K562 (cell line): Measurements from ENCODE around the gene BMI1. TPM values are rescaled to one million over a fixed set of nuclear protein-coding genes. Genes with fewer than 3 reads are reported as not detected.

Source experiments
- BRCA1 ChIP-seq, 2 experiments: fragments of 450-650 bp in 1 of 2; sonication (generic) in 1 of 2; formaldehyde crosslinking in 1 of 2; IDR thresholded peaks; 2 replicates each; pipeline versions ENCODE4 v1.5.0 to v1.6.1; 2017 to 2020; ENCODE audit warnings: mild to moderate bottlenecking in 1 of 2, missing genetic modification reagents in 1 of 2
- FOXK1 ChIP-seq: sonication (generic); formaldehyde crosslinking; IDR thresholded peaks from 2 replicates; pipeline ENCODE4 v1.8.0; 2022; ENCODE audit warnings: missing genetic modification reagents, mild to moderate bottlenecking, borderline replicate concordance
- RFX5 ChIP-seq: IDR thresholded peaks from 2 replicates; pipeline ENCODE4 v1.6.1; 2011; ENCODE audit warnings: low read depth, mild to moderate bottlenecking, improper control_type of control experiment, low read length
- SIN3B ChIP-seq: fragments of 450-650 bp; IDR thresholded peaks from 2 replicates; pipeline ENCODE4 v1.6.1; 2017; ENCODE audit warnings: low read depth, mild to moderate bottlenecking, moderate library complexity
- SMARCE1 ChIP-seq: fragments of 450-650 bp; IDR thresholded peaks from 2 replicates; pipeline ENCODE4 v1.7.1; 2016; ENCODE audit warnings: mild to moderate bottlenecking
- SREBF1 ChIP-seq: fragments of 150-350 bp; IDR thresholded peaks from 2 replicates; pipeline ENCODE4 v1.6.1; 2014; ENCODE audit warnings: antibody characterized with exemption, low read depth, low read length, borderline replicate concordance
- U2AF2 ChIP-seq: fragments of 200-400 bp; formaldehyde crosslinking; optimal IDR thresholded peaks from 2 replicates; pipeline ENCODE3; 2017; ENCODE audit warnings: low read depth, mild to moderate bottlenecking, low read length
- ZC3H11A ChIP-seq: IDR thresholded peaks from 2 replicates; pipeline ENCODE4 v1.6.1; 2012; ENCODE audit warnings: low read depth, low read length, improper control_type of control experiment
- polyA plus RNA-seq, 8 experiments: library from polyadenylated mRNA; depleted of rRNA in 4 of 8; stranded (reverse) in 5 of 8; unstranded in 3 of 8; fragments of >200 nt; fragmentation: Nextera tagmentation in 2 of 8; fragmentation: Illumina TruSeq in 1 of 8; extraction: Ambion mirVana in 2 of 8; extraction: Trizol in 1 of 8; gene quantifications; 2 replicates each; pipeline versions ENCODE4 v1.2.1 to v1.2.3, GENCODE V29; 2011 to 2014; ENCODE audit warnings: inconsistent platforms in 1 of 8, missing spikeins in 1 of 8
- total RNA-seq, 7 experiments: library from RNA; depleted of rRNA in 6 of 7; stranded (reverse); fragments of >200 nt in 6 of 7; fragmentation: Illumina TruSeq in 2 of 7; extraction: Trizol in 2 of 7; gene quantifications; 2 replicates each; pipeline versions ENCODE4 v1.2.1 to v1.2.3, GENCODE V29; 2011 to 2021; ENCODE audit warnings: low replicate concordance in 1 of 7
- TF ChIP-seq, protein P1 (sequence below), 3 experiments: fragments of 200-800 bp in 1 of 3; sonication (Bioruptor generic) in 1 of 3; sonication (generic) in 1 of 3; formaldehyde crosslinking in 1 of 3; IDR thresholded peaks; 2 replicates each; pipeline versions ENCODE4 v1.6.1 to v1.8.0; 2016 to 2022; ENCODE audit warnings: mild to moderate bottlenecking in 2 of 3, missing compliant biosample characterization in 2 of 3, missing genetic modification characterization in 2 of 3, missing genetic modification reagents in 1 of 3
- TF ChIP-seq, protein P2 (sequence below): sonication (generic); formaldehyde crosslinking; IDR thresholded peaks from 2 replicates; pipeline ENCODE4 v1.8.1; 2023; ENCODE audit warnings: mild to moderate bottlenecking, missing genetic modification reagents, moderate library complexity
- TF ChIP-seq, protein P3 (sequence below): fragments of 450-650 bp; IDR thresholded peaks from 2 replicates; pipeline ENCODE4 v1.6.1; 2017; ENCODE audit warnings: antibody characterized with exemption, mild to moderate bottlenecking
- TF ChIP-seq, protein P4 (sequence below): IDR thresholded peaks from 2 replicates; pipeline ENCODE4 v1.6.1; 2011; ENCODE audit not compliant: insufficient read length; ENCODE audit errors: extremely low read depth
- TF ChIP-seq, protein P5 (sequence below): fragments of 250-450 bp; sonication (Bioruptor Pico); IDR thresholded peaks from 2 replicates; pipeline ENCODE4 v1.5.1; 2021; ENCODE audit warnings: mild to moderate bottlenecking
- TF ChIP-seq, protein P6 (sequence below): sonication (generic); formaldehyde crosslinking; IDR thresholded peaks from 2 replicates; pipeline ENCODE4 v1.8.1; 2023; ENCODE audit warnings: mild to moderate bottlenecking, missing genetic modification reagents

Gene BMI1
- total and polyA plus RNA-seq, 9 of the 15 experiments (the other 6 are each of a cell fraction or from before 2014, with no cell fraction given): 21.4 to 103 (median 70.8) TPM

DNA sequence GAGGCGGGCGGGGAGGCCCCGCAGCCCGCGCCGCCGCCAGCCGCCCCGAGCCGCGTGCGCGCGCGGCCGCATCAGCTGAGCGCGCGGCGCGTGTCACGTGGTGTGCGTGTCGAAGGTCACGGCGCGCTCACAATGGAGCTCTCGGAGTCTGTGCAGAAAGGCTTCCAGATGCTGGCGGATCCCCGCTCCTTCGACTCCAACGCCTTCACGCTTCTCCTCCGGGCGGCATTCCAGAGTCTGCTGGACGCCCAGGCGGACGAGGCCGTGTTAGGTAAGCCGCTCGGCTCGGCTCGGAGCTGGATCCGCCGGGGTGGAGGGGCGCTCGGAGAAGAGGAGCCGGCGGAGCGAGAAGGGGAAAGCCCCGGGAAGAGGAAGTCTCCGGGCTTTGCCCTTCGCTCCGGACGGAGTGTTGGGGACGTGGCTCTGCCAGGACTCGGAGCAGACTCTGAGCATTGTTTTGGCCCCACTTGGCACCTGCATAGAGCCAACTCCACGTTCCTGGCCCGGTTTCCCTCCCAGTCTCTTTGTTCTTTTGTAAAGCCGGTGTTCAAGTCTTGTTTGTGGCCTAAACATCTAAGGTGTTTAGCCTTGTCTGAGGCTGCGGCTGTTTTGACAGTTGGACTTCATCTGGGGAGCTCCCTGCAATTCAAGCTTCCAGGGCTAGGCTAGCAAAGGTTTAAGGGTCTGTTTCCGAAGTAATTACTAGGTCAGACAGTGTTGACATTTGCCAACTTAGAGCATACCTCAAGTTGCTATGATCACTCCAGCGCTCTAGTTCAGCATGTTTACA lies 4.4 kb upstream of the BMI1 start, which contains the start of gene COMMD3 (continued):
- TF ChIP-seq, protein P1, sequence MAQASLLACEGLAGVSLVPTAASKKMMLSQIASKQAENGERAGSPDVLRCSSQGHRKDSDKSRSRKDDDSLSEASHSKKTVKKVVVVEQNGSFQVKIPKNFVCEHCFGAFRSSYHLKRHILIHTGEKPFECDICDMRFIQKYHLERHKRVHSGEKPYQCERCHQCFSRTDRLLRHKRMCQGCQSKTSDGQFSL (CRISPR knock-in tag; IDR thresholded peaks at IDR 0.05): peak; percentile 69
- TF ChIP-seq, protein P1 (tag; IDR thresholded peaks at IDR 0.05): no peak
- TF ChIP-seq SMARCE1: no peak; the same call in 1 of the 2 replicates
- no peak for TF ChIP-seq ZC3H11A
- TF ChIP-seq, protein P2, sequence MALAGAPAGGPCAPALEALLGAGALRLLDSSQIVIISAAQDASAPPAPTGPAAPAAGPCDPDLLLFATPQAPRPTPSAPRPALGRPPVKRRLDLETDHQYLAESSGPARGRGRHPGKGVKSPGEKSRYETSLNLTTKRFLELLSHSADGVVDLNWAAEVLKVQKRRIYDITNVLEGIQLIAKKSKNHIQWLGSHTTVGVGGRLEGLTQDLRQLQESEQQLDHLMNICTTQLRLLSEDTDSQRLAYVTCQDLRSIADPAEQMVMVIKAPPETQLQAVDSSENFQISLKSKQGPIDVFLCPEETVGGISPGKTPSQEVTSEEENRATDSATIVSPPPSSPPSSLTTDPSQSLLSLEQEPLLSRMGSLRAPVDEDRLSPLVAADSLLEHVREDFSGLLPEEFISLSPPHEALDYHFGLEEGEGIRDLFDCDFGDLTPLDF (CRISPR knock-in tag): peak; percentile 65
- TF ChIP-seq RFX5: no peak
- TF ChIP-seq, protein P3, sequence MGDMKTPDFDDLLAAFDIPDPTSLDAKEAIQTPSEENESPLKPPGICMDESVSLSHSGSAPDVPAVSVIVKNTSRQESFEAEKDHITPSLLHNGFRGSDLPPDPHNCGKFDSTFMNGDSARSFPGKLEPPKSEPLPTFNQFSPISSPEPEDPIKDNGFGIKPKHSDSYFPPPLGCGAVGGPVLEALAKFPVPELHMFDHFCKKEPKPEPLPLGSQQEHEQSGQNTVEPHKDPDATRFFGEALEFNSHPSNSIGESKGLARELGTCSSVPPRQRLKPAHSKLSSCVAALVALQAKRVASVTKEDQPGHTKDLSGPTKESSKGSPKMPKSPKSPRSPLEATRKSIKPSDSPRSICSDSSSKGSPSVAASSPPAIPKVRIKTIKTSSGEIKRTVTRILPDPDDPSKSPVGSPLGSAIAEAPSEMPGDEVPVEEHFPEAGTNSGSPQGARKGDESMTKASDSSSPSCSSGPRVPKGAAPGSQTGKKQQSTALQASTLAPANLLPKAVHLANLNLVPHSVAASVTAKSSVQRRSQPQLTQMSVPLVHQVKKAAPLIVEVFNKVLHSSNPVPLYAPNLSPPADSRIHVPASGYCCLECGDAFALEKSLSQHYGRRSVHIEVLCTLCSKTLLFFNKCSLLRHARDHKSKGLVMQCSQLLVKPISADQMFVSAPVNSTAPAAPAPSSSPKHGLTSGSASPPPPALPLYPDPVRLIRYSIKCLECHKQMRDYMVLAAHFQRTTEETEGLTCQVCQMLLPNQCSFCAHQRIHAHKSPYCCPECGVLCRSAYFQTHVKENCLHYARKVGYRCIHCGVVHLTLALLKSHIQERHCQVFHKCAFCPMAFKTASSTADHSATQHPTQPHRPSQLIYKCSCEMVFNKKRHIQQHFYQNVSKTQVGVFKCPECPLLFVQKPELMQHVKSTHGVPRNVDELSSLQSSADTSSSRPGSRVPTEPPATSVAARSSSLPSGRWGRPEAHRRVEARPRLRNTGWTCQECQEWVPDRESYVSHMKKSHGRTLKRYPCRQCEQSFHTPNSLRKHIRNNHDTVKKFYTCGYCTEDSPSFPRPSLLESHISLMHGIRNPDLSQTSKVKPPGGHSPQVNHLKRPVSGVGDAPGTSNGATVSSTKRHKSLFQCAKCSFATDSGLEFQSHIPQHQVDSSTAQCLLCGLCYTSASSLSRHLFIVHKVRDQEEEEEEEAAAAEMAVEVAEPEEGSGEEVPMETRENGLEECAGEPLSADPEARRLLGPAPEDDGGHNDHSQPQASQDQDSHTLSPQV: no peak
- peak; percentile 39; the same call in 1 of the 2 replicates for TF ChIP-seq SIN3B
- TF ChIP-seq, protein P4, sequence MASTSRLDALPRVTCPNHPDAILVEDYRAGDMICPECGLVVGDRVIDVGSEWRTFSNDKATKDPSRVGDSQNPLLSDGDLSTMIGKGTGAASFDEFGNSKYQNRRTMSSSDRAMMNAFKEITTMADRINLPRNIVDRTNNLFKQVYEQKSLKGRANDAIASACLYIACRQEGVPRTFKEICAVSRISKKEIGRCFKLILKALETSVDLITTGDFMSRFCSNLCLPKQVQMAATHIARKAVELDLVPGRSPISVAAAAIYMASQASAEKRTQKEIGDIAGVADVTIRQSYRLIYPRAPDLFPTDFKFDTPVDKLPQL: no peak
- TF ChIP-seq, protein P5, sequence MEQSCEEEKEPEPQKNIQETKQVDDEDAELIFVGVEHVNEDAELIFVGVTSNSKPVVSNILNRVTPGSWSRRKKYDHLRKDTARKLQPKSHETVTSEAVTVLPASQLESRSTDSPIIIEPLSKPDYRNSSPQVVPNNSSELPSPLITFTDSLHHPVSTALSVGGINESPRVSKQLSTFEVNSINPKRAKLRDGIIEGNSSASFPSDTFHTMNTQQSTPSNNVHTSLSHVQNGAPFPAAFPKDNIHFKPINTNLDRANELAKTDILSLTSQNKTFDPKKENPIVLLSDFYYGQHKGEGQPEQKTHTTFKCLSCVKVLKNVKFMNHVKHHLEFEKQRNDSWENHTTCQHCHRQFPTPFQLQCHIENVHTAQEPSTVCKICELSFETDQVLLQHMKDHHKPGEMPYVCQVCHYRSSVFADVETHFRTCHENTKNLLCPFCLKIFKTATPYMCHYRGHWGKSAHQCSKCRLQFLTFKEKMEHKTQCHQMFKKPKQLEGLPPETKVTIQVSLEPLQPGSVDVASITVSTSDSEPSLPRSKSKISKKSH: no peak
- TF ChIP-seq, protein P6, sequence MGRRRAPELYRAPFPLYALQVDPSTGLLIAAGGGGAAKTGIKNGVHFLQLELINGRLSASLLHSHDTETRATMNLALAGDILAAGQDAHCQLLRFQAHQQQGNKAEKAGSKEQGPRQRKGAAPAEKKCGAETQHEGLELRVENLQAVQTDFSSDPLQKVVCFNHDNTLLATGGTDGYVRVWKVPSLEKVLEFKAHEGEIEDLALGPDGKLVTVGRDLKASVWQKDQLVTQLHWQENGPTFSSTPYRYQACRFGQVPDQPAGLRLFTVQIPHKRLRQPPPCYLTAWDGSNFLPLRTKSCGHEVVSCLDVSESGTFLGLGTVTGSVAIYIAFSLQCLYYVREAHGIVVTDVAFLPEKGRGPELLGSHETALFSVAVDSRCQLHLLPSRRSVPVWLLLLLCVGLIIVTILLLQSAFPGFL (CRISPR knock-in tag): no peak
- 0 out of 2 replicates have a peak, but pooled peaks have one; percentile 40 for TF ChIP-seq FOXK1 (CRISPR knock-in tag)
- no peak for TF ChIP-seq U2AF2
- no peak; the same call in 1 of the 2 replicates for TF ChIP-seq SREBF1
- TF ChIP-seq BRCA1 (IDR thresholded peaks at IDR 0.05): no peak
- no peak for TF ChIP-seq BRCA1 (CRISPR knock-in tag; IDR thresholded peaks at IDR 0.05)
